GM19193 (cell line): Measurements from ENCODE around the gene CARD14.

Experiments used
- POLR2A ChIP-seq: IDR thresholded peaks from 4 replicates; pipeline ENCODE4 v1.6.1; 2011; ENCODE audit not compliant: insufficient read depth, insufficient read length; ENCODE audit errors: extremely low read depth

Gene CARD14

GRCh38 chr17:80166446-80166845 lies 3.4 kb upstream of the CARD14 start:
- no peak for TF ChIP-seq POLR2A

GRCh38 chr17:80168371-80168770 lies 1.5 kb upstream of the CARD14 start:
- no peak for TF ChIP-seq POLR2A

- no peak for TF ChIP-seq POLR2A
Observed at GRCh38 chr17:80169107-80169506, 723 bp upstream of the CARD14 start.

- TF ChIP-seq POLR2A, result no peak
Observed at GRCh38 chr17:80171681-80172080, 1.9 kb downstream of the CARD14 start.

- no peak for TF ChIP-seq POLR2A
Observed at GRCh38 chr17:80173126-80173525, 3.3 kb downstream of the CARD14 start.

GRCh38 chr17:80173916-80174315 lies 4.1 kb downstream of the CARD14 start:
- TF ChIP-seq POLR2A, result no peak

GRCh38 chr17:80176757-80177156 lies 6.9 kb downstream of the CARD14 start:
- TF ChIP-seq POLR2A, result no peak

GRCh38 chr17:80177986-80178595 lies 8.3 kb downstream of the CARD14 start:
- TF ChIP-seq POLR2A, result no peak

GRCh38 chr17:80180192-80180591 lies 10.4 kb downstream of the CARD14 start:
- no peak for TF ChIP-seq POLR2A

- no peak for TF ChIP-seq POLR2A
Observed at GRCh38 chr17:80181431-80181830, 11.6 kb downstream of the CARD14 start.

GRCh38 chr17:80182118-80182844 lies 12.5 kb downstream of the CARD14 start:
- no peak for TF ChIP-seq POLR2A

GRCh38 chr17:80182845-80183223 lies 13.0 kb downstream of the CARD14 start:
- TF ChIP-seq POLR2A, result no peak

- TF ChIP-seq POLR2A, result no peak
Observed at GRCh38 chr17:80183581-80184422, 14.0 kb downstream of the CARD14 start.

- TF ChIP-seq POLR2A, result no peak
Observed at GRCh38 chr17:80184423-80184714, 14.5 kb downstream of the CARD14 start.

GRCh38 chr17:80185968-80186367 lies 16.1 kb downstream of the CARD14 start:
- no peak for TF ChIP-seq POLR2A

GRCh38 chr17:80187090-80187489 lies 17.3 kb downstream of the CARD14 start:
- no peak for TF ChIP-seq POLR2A

GRCh38 chr17:80187515-80187941 lies 17.7 kb downstream of the CARD14 start:
- TF ChIP-seq POLR2A, result no peak

GRCh38 chr17:80189611-80190010 lies 19.8 kb downstream of the CARD14 start:
- no peak for TF ChIP-seq POLR2A
